Stimulated activated CD4-positive, alpha-beta T cell treated with anti-CD3 and anti-CD28 coated beads, Interleukin-15, amount 100 ng/mL, for 24 hours (primary cell): ENCODE measurements around the gene NRDC.
A peak's percentile ranks its signal among the peaks of the same experiment; 100 is the strongest.
"Not testable (repeated sequence)": the region's sequence is repeated elsewhere in the genome, so short reads cannot be mapped to it uniquely, and the experiment has no call there.

Experiments used
- DNase-seq: peaks from one replicate; pipeline ENCODE4 v3.0.0-alpha.2; 2020

NRDC gene

GRCh38 chr1:51877434-51878307 lies 856 bp downstream of the NRDC start:
- DNase-seq: peak; percentile 33

DNA sequence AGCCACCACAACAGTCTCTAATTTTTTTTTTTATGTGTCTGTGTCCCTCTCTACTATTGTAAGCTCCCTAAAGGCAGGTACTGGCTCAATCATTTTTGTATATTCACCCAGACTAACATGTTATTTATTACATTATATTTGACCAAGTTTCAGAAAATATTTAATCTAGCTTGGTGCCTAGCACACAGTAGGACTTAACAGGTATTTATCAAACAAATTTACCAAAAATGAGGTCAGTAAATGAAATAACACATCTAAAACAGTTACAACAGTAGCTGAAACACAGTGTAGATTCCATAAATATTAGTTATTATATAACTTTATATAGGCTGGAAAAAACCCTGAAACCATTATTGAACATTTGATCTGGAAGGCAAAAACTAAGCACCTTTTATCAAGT lies 2.7 kb downstream of the NRDC start:
- DNase-seq: no peak

DNA sequence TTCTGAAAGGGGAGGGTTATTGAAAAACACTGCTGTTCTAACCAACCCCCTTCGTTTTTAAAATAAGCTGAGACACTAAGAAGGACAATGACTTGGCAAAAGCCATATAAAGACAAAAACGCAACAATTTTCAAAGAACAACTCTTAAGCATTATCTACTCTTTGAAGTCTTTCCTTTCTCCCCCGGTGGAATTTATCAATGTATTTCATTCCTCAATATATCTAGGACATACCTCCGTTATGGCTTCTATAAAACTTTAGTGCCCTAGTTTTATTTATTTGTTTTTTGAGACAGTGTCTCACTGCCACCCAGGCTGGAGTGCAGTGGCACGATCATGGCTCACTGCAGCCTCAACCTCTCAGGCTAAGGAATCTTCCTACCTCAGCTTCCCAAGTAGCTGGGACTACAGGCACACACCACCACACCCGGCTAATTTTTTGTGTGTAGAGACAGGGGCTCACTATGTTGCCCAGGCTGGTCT lies 3.2 kb downstream of the NRDC start:
- DNase-seq: no peak

DNA sequence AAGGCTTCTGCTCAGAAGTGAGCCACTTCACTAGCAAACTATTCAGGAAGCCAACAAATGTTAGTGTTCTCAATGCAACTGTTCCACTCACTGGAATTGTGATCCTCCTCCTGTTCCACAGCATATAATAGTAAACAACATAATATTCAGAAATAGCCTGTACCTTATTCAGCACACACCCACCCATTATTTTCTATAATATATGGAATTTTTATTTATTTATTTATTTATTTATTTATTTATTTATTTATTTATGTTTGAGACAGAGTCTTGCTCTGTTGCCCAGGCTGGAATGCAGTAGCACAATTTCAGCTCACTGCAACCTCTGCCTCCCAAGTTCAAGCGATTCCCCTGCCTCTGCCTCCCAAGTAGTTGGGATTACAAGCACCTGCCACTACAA lies 5.3 kb downstream of the NRDC start:
- not testable (repeated sequence) for DNase-seq

GRCh38 chr1:51871351-51871975 lies 7.1 kb downstream of the NRDC start:
- no peak for DNase-seq

DNA sequence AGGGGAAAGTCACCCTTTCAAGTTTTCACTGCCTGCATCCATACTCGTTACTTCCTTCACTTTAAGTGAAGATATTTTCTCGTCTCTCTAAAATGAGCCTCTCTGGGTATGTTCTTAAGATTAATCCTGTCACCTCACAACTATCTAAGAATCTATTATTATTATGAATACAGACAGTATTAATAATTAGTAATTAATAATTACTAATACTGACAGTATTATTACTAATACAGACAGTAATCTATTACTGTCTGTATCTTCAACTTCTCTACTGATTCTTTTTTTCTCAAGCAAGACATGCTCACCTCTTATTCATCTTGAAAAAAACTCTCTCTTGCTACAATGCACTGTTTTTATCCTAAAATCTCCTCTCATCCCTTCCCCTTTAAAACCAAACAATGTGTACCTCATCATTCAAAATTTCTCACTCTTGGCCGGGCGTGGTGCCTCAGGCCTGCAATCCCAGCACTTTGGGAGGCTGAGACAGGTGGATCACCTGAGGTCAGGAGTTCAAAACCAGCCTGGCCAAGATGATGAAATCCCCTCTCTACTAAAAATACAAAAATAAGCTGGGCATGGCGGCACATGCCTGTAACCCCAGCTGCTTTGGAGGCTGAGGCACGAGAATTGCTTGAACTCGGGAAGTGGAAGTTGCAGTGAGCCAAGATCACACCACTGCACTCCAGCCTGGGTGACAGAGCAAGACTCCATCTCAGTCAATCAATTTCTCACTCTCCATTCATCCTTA lies 7.8 kb downstream of the NRDC start:
- no peak for DNase-seq

DNA sequence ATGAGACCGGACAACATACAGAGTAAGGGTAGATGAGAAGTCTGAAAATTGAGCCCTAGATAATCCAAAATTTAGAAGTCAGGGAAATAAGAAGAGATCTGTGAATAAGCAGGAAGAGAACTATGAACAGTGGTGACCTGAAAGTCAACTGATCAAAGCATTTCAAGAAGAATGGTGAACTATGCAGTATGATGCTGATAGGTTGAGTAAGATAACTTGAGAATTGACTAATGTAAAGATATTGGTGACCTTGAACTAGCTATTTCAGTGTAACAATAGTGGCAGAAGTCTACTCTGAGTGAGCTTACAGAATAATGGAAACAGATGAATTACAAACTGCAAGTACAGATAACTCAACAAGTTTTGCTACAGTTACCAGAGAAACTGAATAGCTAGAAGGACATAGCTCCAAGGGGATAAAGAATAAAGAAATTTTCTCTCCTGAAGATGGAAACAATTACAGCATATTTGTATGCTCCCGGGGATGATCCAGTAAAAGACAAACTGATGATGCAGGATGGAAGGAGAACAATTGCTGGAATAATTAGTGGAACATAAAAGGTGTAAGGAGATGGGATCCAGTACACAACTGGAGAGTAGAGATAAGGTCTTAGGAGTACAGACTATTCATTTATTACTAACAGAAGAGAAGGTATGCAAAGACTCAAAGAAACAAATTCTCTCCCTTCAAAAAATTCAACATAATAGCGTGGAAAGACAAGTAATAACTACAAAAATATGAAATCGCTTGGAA lies 10.9 kb downstream of the NRDC start:
- DNase-seq: no peak

- DNase-seq: no peak
These were observed 15.1 kb downstream of the NRDC start for GRCh38 chr1:51863384-51863783.

DNA sequence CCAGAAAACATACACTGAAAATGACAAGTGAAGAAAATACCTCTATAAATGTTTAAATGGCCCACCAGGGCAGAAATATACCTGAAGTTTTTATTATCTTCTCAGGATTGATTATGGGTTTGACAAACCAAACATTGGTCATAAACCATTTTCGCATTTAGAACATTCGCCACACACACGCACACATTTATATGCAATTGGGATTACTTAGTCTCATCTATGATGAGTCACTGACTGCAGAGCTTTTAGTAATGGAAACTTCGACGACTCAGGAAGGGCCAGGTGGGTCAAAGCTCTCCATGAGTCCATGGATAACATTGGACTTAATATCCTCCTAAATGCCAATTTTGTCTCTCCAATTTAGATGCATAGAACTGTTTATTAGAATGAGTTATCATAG lies 16.9 kb downstream of the NRDC start:
- DNase-seq: no peak

DNA sequence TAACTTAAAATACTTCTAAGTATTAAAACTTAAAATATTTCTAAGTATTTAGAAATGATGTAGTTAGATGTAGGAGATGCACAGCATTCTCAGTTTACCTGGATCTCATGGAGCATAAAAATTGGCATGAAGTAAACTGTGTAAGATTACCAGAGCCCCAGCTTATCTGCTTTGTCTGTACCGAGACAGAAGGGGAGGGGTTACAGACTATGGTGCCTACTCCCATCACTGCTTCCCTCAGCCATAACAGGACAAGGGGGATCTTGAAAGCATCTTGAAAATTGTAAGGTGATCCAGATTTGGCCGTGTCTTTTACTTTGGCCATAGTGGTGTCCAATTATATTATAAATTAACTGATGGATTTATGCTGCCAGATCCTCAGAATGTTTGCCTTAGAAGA lies 18.8 kb downstream of the NRDC start:
- no peak for DNase-seq

DNA sequence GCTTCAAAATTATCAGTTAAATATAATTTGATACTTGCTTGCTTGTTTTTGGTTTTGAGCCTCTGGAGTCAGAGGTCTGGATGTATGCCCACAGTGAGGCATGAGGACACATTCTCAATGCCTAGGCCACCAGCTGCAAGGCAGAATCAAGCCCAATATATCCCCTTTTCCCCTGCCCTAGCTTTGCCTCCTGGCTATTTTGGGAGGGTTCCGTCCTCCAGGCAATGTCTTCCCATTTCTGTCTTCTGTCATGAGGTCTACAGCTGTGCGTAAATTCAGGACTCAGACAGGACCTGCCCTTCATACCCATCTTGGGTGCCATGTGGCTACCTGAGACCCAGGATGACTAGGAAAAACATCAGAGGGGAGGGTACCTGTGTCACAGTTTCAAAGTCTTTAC lies 19.2 kb downstream of the NRDC start:
- no peak for DNase-seq

DNA sequence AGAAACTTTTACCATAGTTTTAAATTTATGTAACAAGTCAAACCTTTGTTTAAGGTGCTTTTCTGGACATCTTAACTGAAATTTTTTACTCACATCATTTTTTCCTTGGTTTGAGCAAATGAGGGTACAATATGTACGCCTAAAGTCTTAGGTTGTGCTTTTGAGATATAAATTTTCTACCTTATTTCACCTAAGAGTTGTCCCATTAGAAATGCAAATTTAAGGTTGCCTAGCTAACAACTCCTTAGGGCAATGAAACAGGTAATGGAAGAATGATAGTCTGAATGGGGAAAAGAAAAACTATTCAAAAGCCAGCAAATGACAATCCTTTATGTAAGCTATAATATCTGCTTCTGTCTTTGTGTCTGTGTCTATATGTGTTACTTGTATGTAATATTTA lies 19.6 kb downstream of the NRDC start:
- DNase-seq: no peak

- no peak for DNase-seq
These were observed 21.8 kb downstream of the NRDC start for GRCh38 chr1:51856745-51857144.

DNA sequence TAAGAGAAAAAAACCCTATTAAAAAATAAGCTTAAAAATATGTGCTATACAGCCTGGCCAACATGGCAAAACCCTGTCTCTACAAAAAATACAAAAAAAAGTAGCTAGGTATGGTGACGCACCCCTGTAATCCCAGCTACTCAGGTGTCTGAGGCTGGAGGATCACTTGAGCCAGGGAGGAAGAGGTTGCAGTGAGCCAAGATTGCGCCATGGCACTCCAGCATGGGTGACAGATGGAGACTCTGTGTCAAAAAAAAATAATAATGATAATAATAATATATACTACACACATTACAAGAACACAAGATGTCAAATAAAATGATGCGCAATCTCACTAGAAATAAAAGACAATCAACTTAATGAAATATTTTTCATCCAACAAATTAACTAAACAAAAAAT lies 22.9 kb downstream of the NRDC start:
- no peak for DNase-seq

DNA sequence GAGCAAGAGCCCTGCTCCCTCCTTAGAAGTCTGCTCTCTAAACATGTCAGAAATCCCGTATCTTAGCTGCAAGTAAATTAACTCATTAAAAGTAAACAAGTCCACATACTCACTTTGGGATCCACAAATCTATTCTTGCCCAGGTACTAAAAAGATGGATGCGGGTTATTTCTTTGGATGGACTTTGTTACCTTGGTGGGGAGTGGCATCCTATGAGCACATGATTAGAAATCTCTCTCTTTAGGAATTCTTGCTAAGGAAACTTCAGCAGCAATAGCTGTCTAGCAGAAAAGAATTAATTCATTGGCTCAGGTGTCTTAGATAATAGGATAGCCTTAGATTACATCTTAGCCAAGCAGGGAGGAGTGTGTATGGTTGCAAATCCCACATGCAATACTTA lies 25.2 kb downstream of the NRDC start:
- no peak for DNase-seq

DNA sequence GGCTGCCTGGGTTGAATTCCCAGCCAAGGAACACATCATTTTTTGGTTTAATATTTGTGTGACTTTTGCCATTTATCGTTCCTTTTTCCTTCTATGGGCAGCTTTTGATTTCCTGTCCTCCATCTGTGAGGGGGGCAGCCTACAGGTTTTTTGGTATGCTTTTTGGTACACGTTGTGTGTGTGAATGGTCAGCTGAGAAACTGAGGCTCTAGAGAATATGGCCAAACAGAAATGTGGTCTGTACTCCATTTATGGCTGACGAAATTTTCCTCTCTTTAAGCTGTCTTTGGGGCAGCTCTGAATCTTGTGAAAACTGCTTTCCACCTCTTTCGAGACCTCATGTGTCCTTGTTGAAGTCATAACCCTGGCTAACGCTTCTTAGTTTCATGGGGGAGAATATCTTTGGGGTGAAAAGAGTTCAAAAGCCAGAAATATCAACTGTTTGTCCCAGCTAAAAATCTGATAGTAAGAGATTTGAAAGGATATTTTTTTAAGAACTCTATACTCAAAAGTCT lies 26.6 kb downstream of the NRDC start:
- DNase-seq: no peak

DNA sequence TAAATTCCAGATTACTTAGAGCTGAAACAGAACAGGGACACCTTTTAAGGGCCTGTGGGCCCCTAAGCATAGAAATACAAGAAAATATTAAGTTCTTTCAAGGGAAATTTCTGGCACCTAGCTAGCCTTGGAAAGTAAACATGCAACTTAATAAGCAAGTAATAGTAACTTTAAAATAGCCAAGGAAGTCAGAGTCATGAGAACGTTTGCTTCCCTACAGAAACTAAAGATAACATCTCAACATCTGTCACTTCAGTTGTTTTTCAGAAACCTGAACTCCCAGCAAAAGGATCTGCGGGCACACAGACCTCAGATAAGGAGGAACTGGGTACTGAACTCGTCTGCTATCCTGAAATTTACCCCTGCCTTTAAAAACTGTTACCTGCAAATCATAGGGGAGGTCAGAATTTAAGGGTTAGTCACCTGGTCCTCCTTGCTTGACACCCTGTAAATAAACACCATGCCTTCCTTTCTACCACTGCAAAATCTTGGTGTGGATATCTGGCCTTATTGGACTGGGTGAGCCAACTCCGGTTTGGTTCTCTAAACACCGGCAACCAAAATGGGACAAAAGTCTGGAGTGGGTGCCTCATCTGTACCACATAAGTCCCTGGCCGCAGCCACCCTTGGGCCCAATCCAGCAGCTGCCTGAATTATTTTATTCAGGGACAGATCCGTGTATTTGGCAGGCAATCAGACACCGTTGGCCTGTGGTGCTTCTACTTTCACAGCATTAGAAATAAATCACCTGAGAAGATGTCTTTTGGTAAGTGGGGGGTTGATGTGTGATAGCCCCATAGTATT lies 27.9 kb downstream of the NRDC start:
- no peak for DNase-seq

- no peak for DNase-seq
These were observed 31.1 kb downstream of the NRDC start for GRCh38 chr1:51847294-51847920.

DNA sequence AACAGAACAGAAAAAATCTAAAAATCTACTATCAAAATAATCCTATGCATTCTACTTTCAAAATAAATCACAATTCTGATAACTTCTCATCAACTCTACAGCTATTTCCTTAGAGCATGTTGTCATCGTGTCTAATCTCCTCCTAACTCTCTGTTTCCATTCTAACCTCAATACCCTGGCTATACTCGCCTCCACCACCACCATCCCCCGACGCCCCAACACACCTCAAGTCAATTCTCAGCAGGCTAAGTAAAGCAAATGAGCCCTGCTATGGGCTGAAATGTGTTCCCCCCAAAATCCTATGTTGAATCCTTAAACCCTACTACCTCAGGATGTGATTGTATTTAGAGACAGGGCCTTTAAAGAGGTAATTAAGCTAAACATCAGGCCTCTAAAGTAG lies 34.6 kb downstream of the NRDC start:
- peak; percentile 44 for DNase-seq

GRCh38 chr1:51842261-51842660 lies 36.3 kb downstream of the NRDC start:
- no peak for DNase-seq

DNA sequence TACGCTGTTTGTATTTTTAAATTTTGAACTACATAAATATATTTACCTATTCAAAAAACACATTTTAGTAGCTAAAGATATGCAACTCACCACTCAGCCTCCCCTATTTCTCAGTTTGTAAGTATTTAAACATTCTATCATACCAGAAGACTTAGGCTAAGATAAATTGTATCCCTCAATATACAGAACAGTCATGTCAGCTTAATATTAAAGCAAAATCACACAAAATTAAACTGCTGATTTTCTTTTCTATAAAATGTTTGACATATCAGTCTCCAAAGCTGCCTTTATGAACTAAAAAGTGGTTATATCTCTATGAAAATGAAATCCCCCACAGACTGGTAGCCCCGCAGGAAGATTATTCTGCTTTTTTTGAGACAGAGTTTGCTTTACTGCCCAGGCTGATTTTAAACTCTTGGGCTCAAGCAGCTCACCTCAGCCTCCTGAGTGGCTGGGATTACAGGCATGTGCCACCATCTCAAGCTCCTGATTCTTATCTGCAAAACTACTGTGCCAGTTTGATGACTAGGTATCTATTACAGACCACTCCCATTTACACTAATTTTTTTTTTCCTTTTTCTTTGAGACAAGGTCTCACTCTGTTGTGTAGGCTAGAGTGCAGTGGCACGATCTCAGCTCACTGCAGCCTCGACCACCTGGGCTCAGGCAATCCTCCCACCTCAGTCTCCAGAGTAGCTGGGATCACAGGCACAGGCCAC lies 37.6 kb downstream of the NRDC start:
- no peak for DNase-seq
